Neural cell (in vitro differentiated cells): ENCODE data around the gene LOXL4.

ENCODE experiments used
- EP300 ChIP-seq: fragments of 450-650 bp; conservative IDR thresholded peaks from 2 replicates; pipeline ENCODE4 v1.6.1; 2014; ENCODE audit warnings: antibody characterized with exemption, mild to moderate bottlenecking, moderate library complexity; ENCODE audit not compliant: poor library complexity, severe bottlenecking
- EZH2 ChIP-seq: fragments of 200-600, 300-800 bp; shearing (Covaris generic), sonication (generic); IDR thresholded peaks from 2 replicates; pipeline ENCODE4 v1.6.1; 2014; ENCODE audit warnings: antibody characterized with exemption, low read length, borderline replicate concordance, mild to moderate bottlenecking; ENCODE audit not compliant: insufficient read depth, poor library complexity, severe bottlenecking
- POLR2AphosphoS5 ChIP-seq: IDR thresholded peaks from 2 replicates; pipeline ENCODE4 v1.6.1; 2012
- RAD21 ChIP-seq: fragments of 450-650 bp; conservative IDR thresholded peaks from 2 replicates; pipeline ENCODE4 v1.6.1; 2014; ENCODE audit warnings: antibody characterized with exemption, mild to moderate bottlenecking, moderate library complexity
- SMC3 ChIP-seq: fragments of 450-650 bp; conservative IDR thresholded peaks from 2 replicates; pipeline ENCODE4 v1.6.1; 2014; ENCODE audit warnings: antibody characterized with exemption, mild to moderate bottlenecking, moderate library complexity; ENCODE audit not compliant: poor library complexity
- TAF1 ChIP-seq: IDR thresholded peaks from 2 replicates; pipeline ENCODE4 v1.6.1; 2012; ENCODE audit warnings: low read depth
- TF ChIP-seq, protein P1 (sequence below): fragments of 450-650 bp; IDR thresholded peaks from 2 replicates; pipeline ENCODE4 v1.5.1; 2014; ENCODE audit warnings: antibody characterized with exemption, mild to moderate bottlenecking, moderate library complexity; ENCODE audit not compliant: poor library complexity, severe bottlenecking
- TF ChIP-seq, protein P2 (sequence below): IDR thresholded peaks from 2 replicates; pipeline ENCODE4 v1.6.1; 2012; ENCODE audit warnings: borderline replicate concordance

DNA sequence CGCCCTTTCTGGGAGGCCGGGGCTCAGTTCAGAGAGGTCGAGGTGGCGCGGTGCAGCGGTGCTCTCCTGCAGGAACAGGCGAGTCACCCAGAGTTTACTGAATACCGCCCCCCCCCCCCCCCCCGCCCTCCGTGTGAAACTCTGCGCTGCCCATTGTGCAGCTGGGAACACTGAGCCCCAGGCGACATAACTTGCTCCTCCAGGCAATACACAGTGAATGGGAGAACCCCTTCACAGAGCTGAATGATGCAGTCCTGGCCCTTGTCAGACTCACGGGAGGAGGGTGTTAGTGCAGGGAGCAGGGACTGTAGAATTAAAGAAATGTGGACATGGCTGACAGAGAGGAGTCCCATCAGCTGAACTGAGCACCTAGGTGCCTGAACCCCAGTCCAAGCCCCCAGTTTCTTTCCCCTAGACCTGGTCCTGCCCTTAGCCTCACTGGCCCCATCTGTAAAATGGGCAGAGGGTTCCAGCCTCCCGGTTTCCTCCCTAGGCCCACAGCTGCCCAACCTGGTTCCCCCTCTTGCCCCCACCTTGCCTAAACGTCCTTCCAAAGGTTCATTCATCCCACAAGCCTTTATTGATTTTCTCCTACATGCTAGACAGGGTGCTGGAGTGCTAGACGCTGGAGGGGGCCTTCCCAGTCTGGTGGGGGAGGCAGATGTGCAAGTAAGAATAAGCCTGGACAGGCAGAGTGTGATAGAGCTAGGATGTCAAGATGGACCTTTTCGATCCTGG lies 869 bp upstream of the LOXL4 start:
- TF ChIP-seq SMC3 (no peak), EZH2 (no peak), EP300 (no peak), RAD21 (no peak), POLR2AphosphoS5 (no peak), TAF1 (no peak)
- TF ChIP-seq, protein P1, sequence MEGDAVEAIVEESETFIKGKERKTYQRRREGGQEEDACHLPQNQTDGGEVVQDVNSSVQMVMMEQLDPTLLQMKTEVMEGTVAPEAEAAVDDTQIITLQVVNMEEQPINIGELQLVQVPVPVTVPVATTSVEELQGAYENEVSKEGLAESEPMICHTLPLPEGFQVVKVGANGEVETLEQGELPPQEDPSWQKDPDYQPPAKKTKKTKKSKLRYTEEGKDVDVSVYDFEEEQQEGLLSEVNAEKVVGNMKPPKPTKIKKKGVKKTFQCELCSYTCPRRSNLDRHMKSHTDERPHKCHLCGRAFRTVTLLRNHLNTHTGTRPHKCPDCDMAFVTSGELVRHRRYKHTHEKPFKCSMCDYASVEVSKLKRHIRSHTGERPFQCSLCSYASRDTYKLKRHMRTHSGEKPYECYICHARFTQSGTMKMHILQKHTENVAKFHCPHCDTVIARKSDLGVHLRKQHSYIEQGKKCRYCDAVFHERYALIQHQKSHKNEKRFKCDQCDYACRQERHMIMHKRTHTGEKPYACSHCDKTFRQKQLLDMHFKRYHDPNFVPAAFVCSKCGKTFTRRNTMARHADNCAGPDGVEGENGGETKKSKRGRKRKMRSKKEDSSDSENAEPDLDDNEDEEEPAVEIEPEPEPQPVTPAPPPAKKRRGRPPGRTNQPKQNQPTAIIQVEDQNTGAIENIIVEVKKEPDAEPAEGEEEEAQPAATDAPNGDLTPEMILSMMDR: no peak
- TF ChIP-seq, protein P2, sequence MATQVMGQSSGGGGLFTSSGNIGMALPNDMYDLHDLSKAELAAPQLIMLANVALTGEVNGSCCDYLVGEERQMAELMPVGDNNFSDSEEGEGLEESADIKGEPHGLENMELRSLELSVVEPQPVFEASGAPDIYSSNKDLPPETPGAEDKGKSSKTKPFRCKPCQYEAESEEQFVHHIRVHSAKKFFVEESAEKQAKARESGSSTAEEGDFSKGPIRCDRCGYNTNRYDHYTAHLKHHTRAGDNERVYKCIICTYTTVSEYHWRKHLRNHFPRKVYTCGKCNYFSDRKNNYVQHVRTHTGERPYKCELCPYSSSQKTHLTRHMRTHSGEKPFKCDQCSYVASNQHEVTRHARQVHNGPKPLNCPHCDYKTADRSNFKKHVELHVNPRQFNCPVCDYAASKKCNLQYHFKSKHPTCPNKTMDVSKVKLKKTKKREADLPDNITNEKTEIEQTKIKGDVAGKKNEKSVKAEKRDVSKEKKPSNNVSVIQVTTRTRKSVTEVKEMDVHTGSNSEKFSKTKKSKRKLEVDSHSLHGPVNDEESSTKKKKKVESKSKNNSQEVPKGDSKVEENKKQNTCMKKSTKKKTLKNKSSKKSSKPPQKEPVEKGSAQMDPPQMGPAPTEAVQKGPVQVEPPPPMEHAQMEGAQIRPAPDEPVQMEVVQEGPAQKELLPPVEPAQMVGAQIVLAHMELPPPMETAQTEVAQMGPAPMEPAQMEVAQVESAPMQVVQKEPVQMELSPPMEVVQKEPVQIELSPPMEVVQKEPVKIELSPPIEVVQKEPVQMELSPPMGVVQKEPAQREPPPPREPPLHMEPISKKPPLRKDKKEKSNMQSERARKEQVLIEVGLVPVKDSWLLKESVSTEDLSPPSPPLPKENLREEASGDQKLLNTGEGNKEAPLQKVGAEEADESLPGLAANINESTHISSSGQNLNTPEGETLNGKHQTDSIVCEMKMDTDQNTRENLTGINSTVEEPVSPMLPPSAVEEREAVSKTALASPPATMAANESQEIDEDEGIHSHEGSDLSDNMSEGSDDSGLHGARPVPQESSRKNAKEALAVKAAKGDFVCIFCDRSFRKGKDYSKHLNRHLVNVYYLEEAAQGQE: no peak
